Left ventricle myocardium inferior (tissue), 1 donor: Measurements from ENCODE around the gene SCPEP1. TPM values are rescaled to one million over a fixed set of nuclear protein-coding genes. Genes with fewer than 3 reads are reported as not detected.
A peak's percentile ranks its signal among the peaks of the same experiment; 100 is the strongest.

ENCODE experiments used
- DNase-seq: peaks from one replicate; pipeline ENCODE4 v3.0.0-alpha.2; 2020
- H3K27ac ChIP-seq: fragments of 200-600 bp; replicated peaks from 2 replicates; pipeline ENCODE4 v1.8.0; 2021
- H3K27me3 ChIP-seq: fragments of 200-600 bp; 2 replicates; pipeline ENCODE4 v1.8.0; 2021; ENCODE audit warnings: low read depth
- H3K36me3 ChIP-seq: fragments of 200-600 bp; 2 replicates; pipeline ENCODE4 v1.8.0; 2021
- H3K4me1 ChIP-seq: fragments of 200-600 bp; 2 replicates; pipeline ENCODE4 v1.8.0; 2021
- H3K4me3 ChIP-seq: fragments of 200-600 bp; 2 replicates; pipeline ENCODE4 v1.8.0; 2021; ENCODE audit warnings: mild to moderate bottlenecking, moderate library complexity
- H3K9me3 ChIP-seq: fragments of 200-600 bp; replicated peaks from 2 replicates; pipeline ENCODE4 v1.8.0; 2021
- intact Hi-C: fragments of 100-400 bp; cut with micrococcal nuclease; formaldehyde crosslinking; loops from one replicate; pipeline ENCODE4 v1.11.0; 2022
- total RNA-seq: library from RNA; stranded (reverse); fragmentation: NEBNext Ultra II Directional; extraction: Animal tissue kit (Norgen Biotek cat#: 25700); gene quantifications from one replicate; pipeline ENCODE4 v1.2.1, GENCODE V29; 2021
- TF ChIP-seq, protein P1 (sequence below): fragments of 200-600 bp; IDR thresholded peaks from 2 replicates; pipeline ENCODE4 v1.8.0; 2021; ENCODE audit warnings: antibody characterized with exemption, mild to moderate bottlenecking, borderline replicate concordance
- donor health status: DM: no; HTN: yes; CAD: no; lungs with severe emphysema.

Gene SCPEP1
- total RNA-seq, 1 donor from 2014 or later: 70.2 TPM

DNA sequence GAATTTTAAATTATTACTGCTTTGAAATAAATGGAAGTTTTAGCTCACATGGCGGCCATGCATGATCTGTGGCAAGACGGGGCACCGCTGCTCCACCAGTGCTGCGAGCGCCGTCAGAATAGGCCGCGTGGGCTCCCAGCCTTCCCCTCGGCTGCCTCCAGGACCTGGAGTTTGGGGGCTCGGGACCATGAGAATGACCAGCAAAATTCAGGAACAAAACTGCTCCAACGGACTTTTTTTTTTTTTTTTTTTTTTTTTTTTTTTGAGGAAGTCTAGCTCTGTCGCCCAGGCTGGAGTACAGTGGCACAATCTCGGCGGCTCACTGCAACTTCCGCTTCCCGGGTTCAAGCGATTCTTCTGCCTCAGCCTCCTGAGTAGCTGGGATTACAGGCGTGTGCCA, 68.8 kb downstream of the SCPEP1 start:
- no peak for DNase-seq
- peak overlapping the region; percentile 63 for H3K4me3 ChIP-seq
- H3K36me3 ChIP-seq: no peaks in the 10 kb centered on the region
- peaks cover 34% of the 10 kb centered on the region for H3K4me1 ChIP-seq
- intact Hi-C loops: no loop called here
- H3K9me3 ChIP-seq: no peaks in the 10 kb centered on the region
- TF ChIP-seq, protein P1, sequence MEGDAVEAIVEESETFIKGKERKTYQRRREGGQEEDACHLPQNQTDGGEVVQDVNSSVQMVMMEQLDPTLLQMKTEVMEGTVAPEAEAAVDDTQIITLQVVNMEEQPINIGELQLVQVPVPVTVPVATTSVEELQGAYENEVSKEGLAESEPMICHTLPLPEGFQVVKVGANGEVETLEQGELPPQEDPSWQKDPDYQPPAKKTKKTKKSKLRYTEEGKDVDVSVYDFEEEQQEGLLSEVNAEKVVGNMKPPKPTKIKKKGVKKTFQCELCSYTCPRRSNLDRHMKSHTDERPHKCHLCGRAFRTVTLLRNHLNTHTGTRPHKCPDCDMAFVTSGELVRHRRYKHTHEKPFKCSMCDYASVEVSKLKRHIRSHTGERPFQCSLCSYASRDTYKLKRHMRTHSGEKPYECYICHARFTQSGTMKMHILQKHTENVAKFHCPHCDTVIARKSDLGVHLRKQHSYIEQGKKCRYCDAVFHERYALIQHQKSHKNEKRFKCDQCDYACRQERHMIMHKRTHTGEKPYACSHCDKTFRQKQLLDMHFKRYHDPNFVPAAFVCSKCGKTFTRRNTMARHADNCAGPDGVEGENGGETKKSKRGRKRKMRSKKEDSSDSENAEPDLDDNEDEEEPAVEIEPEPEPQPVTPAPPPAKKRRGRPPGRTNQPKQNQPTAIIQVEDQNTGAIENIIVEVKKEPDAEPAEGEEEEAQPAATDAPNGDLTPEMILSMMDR: no peak
- peaks cover 57% of the 10 kb centered on the region for H3K27me3 ChIP-seq
- H3K27ac ChIP-seq: no peak overlapping the region

- Histone ChIP-seq H3K9me3 (no peaks in the 10 kb centered on the region), H3K4me1 (peaks cover 34% of the 10 kb centered on the region), H3K27ac (no peak overlapping the region), H3K4me3 (no peak overlapping the region), H3K27me3 (peaks cover 51% of the 10 kb centered on the region), H3K36me3 (no peaks in the 10 kb centered on the region)
- intact Hi-C loops: no loop called here
- TF ChIP-seq, protein P1: no peak
- no peak for DNase-seq
Measured at GRCh38 chr17:57048096-57048495, 70.2 kb downstream of the SCPEP1 start.

- Histone ChIP-seq H3K4me1 (peaks cover 41% of the 10 kb centered on the region), H3K9me3 (no peaks in the 10 kb centered on the region), H3K36me3 (no peaks in the 10 kb centered on the region), H3K27me3 (peaks cover 29% of the 10 kb centered on the region), H3K27ac (peak overlapping the region; percentile 67), H3K4me3 (no peak overlapping the region)
- TF ChIP-seq, protein P1: peak; percentile 11
- DNase-seq: no peak
- intact Hi-C loops: no loop called here
Measured at GRCh38 chr17:57050306-57050705, 72.4 kb downstream of the SCPEP1 start.

GRCh38 chr17:57051886-57052361, 74.0 kb downstream of the SCPEP1 start:
- intact Hi-C loops: no loop called here
- Histone ChIP-seq H3K9me3 (no peaks in the 10 kb centered on the region), H3K27ac (peak overlapping the region; percentile 67), H3K4me1 (peaks cover 30% of the 10 kb centered on the region), H3K27me3 (peaks cover 13% of the 10 kb centered on the region), H3K4me3 (no peak overlapping the region), H3K36me3 (no peaks in the 10 kb centered on the region)
- TF ChIP-seq, protein P1: no peak
- DNase-seq: no peak

Other genes with a start within 250 kb of the SCPEP1 start
- gene C17orf67, start 144.2 kb upstream of the SCPEP1 start, total RNA-seq: 1.1 TPM
- 4.2 TPM for gene DGKE, start 144.0 kb upstream of the SCPEP1 start, total RNA-seq
- gene TRIM25, start 64.1 kb upstream of the SCPEP1 start, total RNA-seq: 17.2 TPM
- 8.2 TPM for gene COIL, start 17.1 kb upstream of the SCPEP1 start, total RNA-seq
- 214 TPM for gene AKAP1, start 107.1 kb downstream of the SCPEP1 start, total RNA-seq